GM21576 (cell line): Measurements from ENCODE around the gene NTN1.
"Not testable (repeated sequence)": the region's sequence is repeated elsewhere in the genome, so short reads cannot be mapped to it uniquely, and the experiment has no call there.

Experiments used
- ATAC-seq: cut with Tn5 transposase; IDR thresholded peaks from one replicate; pipeline ENCODE4 v1.9.1; 2021; ENCODE audit warnings: mild to moderate bottlenecking, moderate library complexity; ENCODE audit not compliant: unreplicated experiment

The NTN1 gene

GRCh38 chr17:9241371-9241712 lies 220.0 kb downstream of the NTN1 start:
- no peak for ATAC-seq

- no peak for ATAC-seq
Observed at GRCh38 chr17:9241774-9242496, 220.6 kb downstream of the NTN1 start.

GRCh38 chr17:9242497-9242881 lies 221.2 kb downstream of the NTN1 start:
- ATAC-seq = no peak

GRCh38 chr17:9242983-9243382 lies 221.7 kb downstream of the NTN1 start:
- no peak for ATAC-seq

GRCh38 chr17:9244066-9245052 lies 223.0 kb downstream of the NTN1 start:
- ATAC-seq = no peak

- ATAC-seq = no peak
Observed at GRCh38 chr17:9247401-9247938, 226.2 kb downstream of the NTN1 start.

- ATAC-seq = no peak
Observed at GRCh38 chr17:9249245-9249953, 228.1 kb downstream of the NTN1 start.

GRCh38 chr17:9251273-9251672 lies 230.0 kb downstream of the NTN1 start:
- ATAC-seq = no peak

GRCh38 chr17:9253308-9253707 lies 232.0 kb downstream of the NTN1 start:
- ATAC-seq = no peak

GRCh38 chr17:9254841-9255240 lies 233.5 kb downstream of the NTN1 start:
- ATAC-seq = no peak

GRCh38 chr17:9255833-9256232 lies 234.5 kb downstream of the NTN1 start:
- no peak for ATAC-seq

GRCh38 chr17:9256361-9256750 lies 235.0 kb downstream of the NTN1 start:
- no peak for ATAC-seq

- ATAC-seq = no peak
Observed at GRCh38 chr17:9256751-9257629, 235.7 kb downstream of the NTN1 start.

- not testable (repeated sequence) for ATAC-seq
Observed at GRCh38 chr17:9257630-9257965, 236.3 kb downstream of the NTN1 start.

GRCh38 chr17:9258115-9259015 lies 237.1 kb downstream of the NTN1 start:
- no peak for ATAC-seq

GRCh38 chr17:9259419-9259818 lies 238.1 kb downstream of the NTN1 start:
- ATAC-seq = no peak

GRCh38 chr17:9261081-9262012 lies 240.0 kb downstream of the NTN1 start:
- ATAC-seq = no peak

- ATAC-seq = no peak
Observed at GRCh38 chr17:9266031-9266680, 244.8 kb downstream of the NTN1 start.
